ENCODE data around the gene DBNL.

- TF ChIP-seq POLR2AphosphoS5 (IDR thresholded peaks at IDR 0.05; ENCODE audit: borderline replicate concordance, low read depth, low read length) (no peak), EZH2 (IDR thresholded peaks at IDR 0.05) (no peak), FOXP2 (optimal IDR thresholded peaks at IDR 0.05; ENCODE audit: control extremely low read depth, extremely low read length, insufficient read depth) (no peak)
Observed at GRCh38 chr7:44101966-44102845, 57.7 kb downstream of the DBNL start.
